ENCODE data around the gene FSTL5. TPM values are rescaled to one million over a fixed set of nuclear protein-coding genes. Genes with fewer than 3 reads are reported as not detected.

Gene FSTL5
- total RNA-seq, 2 donors from 2014 or later = 0.24 to 1.1 TPM

DNA sequence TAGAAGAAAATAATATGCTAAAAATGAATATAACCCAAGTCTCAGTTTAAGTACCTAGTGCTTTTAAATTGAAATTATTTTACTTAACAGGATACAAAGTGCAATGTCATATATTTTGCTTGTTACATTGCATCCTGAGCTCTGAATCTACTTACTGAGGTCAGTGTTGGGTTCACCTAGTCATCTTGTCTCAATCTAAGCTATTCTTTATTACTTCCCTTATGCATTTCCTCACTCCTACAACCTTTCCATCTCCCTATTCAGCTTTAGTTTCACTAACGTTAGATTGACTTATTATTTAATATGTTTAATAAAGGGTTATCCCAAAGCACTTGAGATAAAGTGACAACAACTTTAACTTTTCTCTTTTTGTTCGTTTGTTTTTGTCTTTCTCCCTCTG lies 483.7 kb downstream of the FSTL5 start:
- WGBS, 2 experiments (ENCODE audit: insufficient coverage in 1 of 2, insufficient read length in 1 of 2) = 89% methylated on average over 1 of the region's 2 CpGs; no CpG with 5 or more reads in 1 of the 2 experiments

DNA sequence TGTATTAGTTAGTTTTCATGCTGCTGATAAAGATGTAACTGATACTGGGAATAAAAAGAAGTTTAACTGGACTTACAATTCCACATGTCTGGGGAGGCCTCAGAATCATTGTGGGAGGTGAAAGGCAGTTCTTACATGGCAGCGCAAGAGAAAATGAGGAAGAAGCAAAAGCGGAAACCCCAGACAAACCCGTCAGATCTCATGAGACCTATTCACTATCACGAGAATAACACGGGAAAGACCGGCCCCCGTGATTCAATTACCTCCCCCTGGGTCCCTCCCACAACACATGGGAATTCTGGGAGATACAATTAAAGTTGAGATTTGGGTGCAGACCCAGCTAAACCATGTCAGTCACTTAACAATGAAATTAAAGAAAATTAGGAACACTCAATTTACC lies 499.1 kb downstream of the FSTL5 start:
- Mint-ChIP-seq H3K27ac (no peak overlapping the region), H3K36me3 (ENCODE audit: low read depth) (no peaks in the 10 kb centered on the region), H3K4me1 (no peaks in the 10 kb centered on the region), H3K4me3 (no peak overlapping the region), H3K27me3 (ENCODE audit: insufficient read depth) (no peaks in the 10 kb centered on the region), H3K9me3 (peaks cover 2% of the 10 kb centered on the region)
- no peaks in the 10 kb centered on the region for H3K9me3 ChIP-seq (ENCODE audit: control insufficient read depth, low read length)
- no peaks in the 10 kb centered on the region for H3K36me3 ChIP-seq (ENCODE audit: control insufficient read depth, insufficient read depth, low read length)
- H3K4me3 ChIP-seq (ENCODE audit: low read length) = no peak overlapping the region
- TF ChIP-seq, protein P1, sequence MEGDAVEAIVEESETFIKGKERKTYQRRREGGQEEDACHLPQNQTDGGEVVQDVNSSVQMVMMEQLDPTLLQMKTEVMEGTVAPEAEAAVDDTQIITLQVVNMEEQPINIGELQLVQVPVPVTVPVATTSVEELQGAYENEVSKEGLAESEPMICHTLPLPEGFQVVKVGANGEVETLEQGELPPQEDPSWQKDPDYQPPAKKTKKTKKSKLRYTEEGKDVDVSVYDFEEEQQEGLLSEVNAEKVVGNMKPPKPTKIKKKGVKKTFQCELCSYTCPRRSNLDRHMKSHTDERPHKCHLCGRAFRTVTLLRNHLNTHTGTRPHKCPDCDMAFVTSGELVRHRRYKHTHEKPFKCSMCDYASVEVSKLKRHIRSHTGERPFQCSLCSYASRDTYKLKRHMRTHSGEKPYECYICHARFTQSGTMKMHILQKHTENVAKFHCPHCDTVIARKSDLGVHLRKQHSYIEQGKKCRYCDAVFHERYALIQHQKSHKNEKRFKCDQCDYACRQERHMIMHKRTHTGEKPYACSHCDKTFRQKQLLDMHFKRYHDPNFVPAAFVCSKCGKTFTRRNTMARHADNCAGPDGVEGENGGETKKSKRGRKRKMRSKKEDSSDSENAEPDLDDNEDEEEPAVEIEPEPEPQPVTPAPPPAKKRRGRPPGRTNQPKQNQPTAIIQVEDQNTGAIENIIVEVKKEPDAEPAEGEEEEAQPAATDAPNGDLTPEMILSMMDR (conservative IDR thresholded peaks at IDR 0.05) = no peak
- no peak overlapping the region for H3K27ac ChIP-seq (ENCODE audit: low read depth, low read length)
- 96% methylated on average over 7 of the region's 7 CpGs; no CpG with 5 or more reads in 1 of the 2 experiments for WGBS, 2 experiments (ENCODE audit: insufficient coverage in 1 of 2, insufficient read length in 1 of 2)
- no peaks in the 10 kb centered on the region for H3K27me3 ChIP-seq (ENCODE audit: control insufficient read depth, insufficient read depth, low read length, poor library complexity, severe bottlenecking)
- DNase-seq = no peak
- no peaks in the 10 kb centered on the region for H3K4me1 ChIP-seq (ENCODE audit: control insufficient read depth, insufficient read depth, low read length)
- no peak overlapping the region for H3K9ac ChIP-seq (ENCODE audit: extremely low read depth, low read length, poor library complexity, severe bottlenecking)

More for the DNA sequence above, 483.7 kb downstream of the FSTL5 start:
- no peaks in the 10 kb centered on the region for H3K4me1 ChIP-seq (ENCODE audit: control insufficient read depth, insufficient read depth, low read length)
- no peaks in the 10 kb centered on the region for H3K36me3 ChIP-seq (ENCODE audit: control insufficient read depth, insufficient read depth, low read length)
- no peak overlapping the region for H3K27ac ChIP-seq (ENCODE audit: low read depth, low read length)
- no peaks in the 10 kb centered on the region for H3K4me1 Mint-ChIP-seq
- no peaks in the 10 kb centered on the region for H3K27me3 ChIP-seq (ENCODE audit: control insufficient read depth, insufficient read depth, low read length, poor library complexity, severe bottlenecking)
- H3K4me3 Mint-ChIP-seq = no peak overlapping the region
- H3K9me3 Mint-ChIP-seq = no peaks in the 10 kb centered on the region
- no peaks in the 10 kb centered on the region for H3K27me3 Mint-ChIP-seq (ENCODE audit: insufficient read depth)
- no peak overlapping the region for H3K9ac ChIP-seq (ENCODE audit: extremely low read depth, low read length, poor library complexity, severe bottlenecking)
- no peak overlapping the region for H3K4me3 ChIP-seq (ENCODE audit: low read length)
- TF ChIP-seq, protein P1 (conservative IDR thresholded peaks at IDR 0.05) = no peak
- DNase-seq = no peak
- no peak overlapping the region for H3K27ac Mint-ChIP-seq
- no peaks in the 10 kb centered on the region for H3K9me3 ChIP-seq (ENCODE audit: control insufficient read depth, low read length)
- no peaks in the 10 kb centered on the region for H3K36me3 Mint-ChIP-seq (ENCODE audit: low read depth)

DNA sequence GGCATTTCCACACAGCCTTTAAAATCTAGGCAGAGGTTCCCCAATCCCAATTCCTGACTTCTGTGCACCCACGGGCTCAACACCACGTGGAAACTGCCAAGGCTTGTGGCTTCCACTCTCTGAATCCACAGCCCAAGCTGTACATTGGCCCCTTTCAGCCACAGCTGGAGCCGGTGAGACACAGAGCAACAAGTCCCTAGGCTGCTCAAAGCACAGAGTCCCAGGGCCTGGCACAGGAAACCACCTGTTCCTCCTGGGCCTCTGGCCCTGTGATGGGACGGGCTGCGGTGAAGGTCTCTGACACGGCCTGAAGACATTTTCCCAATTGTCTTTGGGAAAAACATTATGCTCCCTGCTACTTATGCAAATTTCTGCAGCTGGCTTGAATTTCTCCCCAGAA lies 500.0 kb downstream of the FSTL5 start:
- TF ChIP-seq, protein P1 (conservative IDR thresholded peaks at IDR 0.05) = no peak
- no peak overlapping the region for H3K27ac Mint-ChIP-seq
- no peaks in the 10 kb centered on the region for H3K27me3 Mint-ChIP-seq (ENCODE audit: insufficient read depth)
- no peaks in the 10 kb centered on the region for H3K36me3 ChIP-seq (ENCODE audit: control insufficient read depth, insufficient read depth, low read length)
- H3K9ac ChIP-seq (ENCODE audit: extremely low read depth, low read length, poor library complexity, severe bottlenecking) = no peak overlapping the region
- no peaks in the 10 kb centered on the region for H3K4me1 ChIP-seq (ENCODE audit: control insufficient read depth, insufficient read depth, low read length)
- H3K9me3 ChIP-seq (ENCODE audit: control insufficient read depth, low read length) = no peaks in the 10 kb centered on the region
- no peak overlapping the region for H3K4me3 Mint-ChIP-seq
- no peaks in the 10 kb centered on the region for H3K36me3 Mint-ChIP-seq (ENCODE audit: low read depth)
- no peak overlapping the region for H3K4me3 ChIP-seq (ENCODE audit: low read length)
- H3K9me3 Mint-ChIP-seq = peaks cover 2% of the 10 kb centered on the region
- peak; percentile 34 for DNase-seq
- no peak overlapping the region for H3K27ac ChIP-seq (ENCODE audit: low read depth, low read length)
- no peaks in the 10 kb centered on the region for H3K27me3 ChIP-seq (ENCODE audit: control insufficient read depth, insufficient read depth, low read length, poor library complexity, severe bottlenecking)
- 92 to 93% methylated on average over 3 to 6 of the region's 6 CpGs for WGBS, 2 experiments (ENCODE audit: insufficient coverage in 1 of 2, insufficient read length in 1 of 2)
- H3K4me1 Mint-ChIP-seq = no peaks in the 10 kb centered on the region

Data from endodermal cell (in vitro differentiated cells).